ENCODE measurements around the gene SPP1.

Gene SPP1

GRCh38 chr4:88008122-88008742 lies 32.7 kb downstream of the SPP1 start:
- no peaks in the 10 kb centered on the region for H3K9me3 Mint-ChIP-seq
- no peaks in the 10 kb centered on the region for H3K36me3 Mint-ChIP-seq (ENCODE audit: low read depth)

GRCh38 chr4:88008743-88009171 lies 33.2 kb downstream of the SPP1 start:
- H3K27ac Mint-ChIP-seq: peak overlapping the region; percentile 66 to 93 (median 75)
- H3K9me3 Mint-ChIP-seq: no peaks in the 10 kb centered on the region
- H3K4me1 Mint-ChIP-seq: peaks cover 36% of the 10 kb centered on the region
- peak overlapping the region; percentile 94 to 98 (median 97) for H3K4me3 Mint-ChIP-seq
- H3K36me3 Mint-ChIP-seq (ENCODE audit: low read depth): no peaks in the 10 kb centered on the region
- H3K27me3 Mint-ChIP-seq (ENCODE audit: low read depth): peaks cover 6% of the 10 kb centered on the region
- TF ChIP-seq, protein P1, sequence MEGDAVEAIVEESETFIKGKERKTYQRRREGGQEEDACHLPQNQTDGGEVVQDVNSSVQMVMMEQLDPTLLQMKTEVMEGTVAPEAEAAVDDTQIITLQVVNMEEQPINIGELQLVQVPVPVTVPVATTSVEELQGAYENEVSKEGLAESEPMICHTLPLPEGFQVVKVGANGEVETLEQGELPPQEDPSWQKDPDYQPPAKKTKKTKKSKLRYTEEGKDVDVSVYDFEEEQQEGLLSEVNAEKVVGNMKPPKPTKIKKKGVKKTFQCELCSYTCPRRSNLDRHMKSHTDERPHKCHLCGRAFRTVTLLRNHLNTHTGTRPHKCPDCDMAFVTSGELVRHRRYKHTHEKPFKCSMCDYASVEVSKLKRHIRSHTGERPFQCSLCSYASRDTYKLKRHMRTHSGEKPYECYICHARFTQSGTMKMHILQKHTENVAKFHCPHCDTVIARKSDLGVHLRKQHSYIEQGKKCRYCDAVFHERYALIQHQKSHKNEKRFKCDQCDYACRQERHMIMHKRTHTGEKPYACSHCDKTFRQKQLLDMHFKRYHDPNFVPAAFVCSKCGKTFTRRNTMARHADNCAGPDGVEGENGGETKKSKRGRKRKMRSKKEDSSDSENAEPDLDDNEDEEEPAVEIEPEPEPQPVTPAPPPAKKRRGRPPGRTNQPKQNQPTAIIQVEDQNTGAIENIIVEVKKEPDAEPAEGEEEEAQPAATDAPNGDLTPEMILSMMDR (IDR thresholded peaks at IDR 0.05; ENCODE audit: unreplicated experiment in 3 of 3): no peak

More at GRCh38 chr4:88008122-88008742, 32.7 kb downstream of the SPP1 start:
- H3K27ac Mint-ChIP-seq: peak overlapping the region; percentile 66 to 93 (median 75)
- H3K27me3 Mint-ChIP-seq (ENCODE audit: low read depth): peaks cover 6% of the 10 kb centered on the region
- H3K4me3 Mint-ChIP-seq: peak overlapping the region; percentile 94 to 98 (median 97)
- TF ChIP-seq, protein P1 (IDR thresholded peaks at IDR 0.05; ENCODE audit: unreplicated experiment in 3 of 3): no peak
- peaks cover 36% of the 10 kb centered on the region for H3K4me1 Mint-ChIP-seq

GRCh38 chr4:88009871-88010270 lies 34.4 kb downstream of the SPP1 start:
- H3K27me3 Mint-ChIP-seq (ENCODE audit: low read depth): peaks cover 10% of the 10 kb centered on the region
- H3K9me3 Mint-ChIP-seq: no peaks in the 10 kb centered on the region
- no peak overlapping the region for H3K27ac Mint-ChIP-seq
- peaks cover 36% of the 10 kb centered on the region for H3K4me1 Mint-ChIP-seq
- peak overlapping the region in 1 of 3 experiments; percentile 9 for H3K4me3 Mint-ChIP-seq
- TF ChIP-seq, protein P1 (IDR thresholded peaks at IDR 0.05; ENCODE audit: unreplicated experiment in 3 of 3): no peak
- peaks cover under 1% of the 10 kb centered on the region for H3K36me3 Mint-ChIP-seq (ENCODE audit: low read depth)

DNA sequence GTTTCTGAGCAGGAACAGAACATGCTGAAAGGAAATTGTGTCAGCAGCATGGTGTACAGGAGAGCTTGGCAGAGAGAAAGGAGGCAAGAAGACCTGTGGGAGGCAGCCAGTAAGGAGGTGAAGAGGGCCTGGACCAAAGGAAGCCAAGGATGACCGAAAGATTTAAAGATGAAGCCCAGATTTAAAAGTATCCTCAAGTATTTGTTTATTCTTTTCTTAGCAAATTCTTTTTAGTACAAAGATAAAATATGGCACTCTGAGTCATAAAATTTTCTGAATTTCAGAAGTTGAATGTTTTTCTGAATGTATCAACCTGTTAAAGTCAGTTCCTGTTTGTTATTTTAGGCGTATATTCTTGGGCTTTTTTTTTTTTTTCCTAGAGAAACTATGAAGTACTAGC lies 35.5 kb downstream of the SPP1 start:
- Mint-ChIP-seq H3K9me3 (no peaks in the 10 kb centered on the region), H3K27ac (peak overlapping the region in 2 of 3 experiments; percentile 11 to 43), H3K36me3 (ENCODE audit: low read depth) (peaks cover 3% of the 10 kb centered on the region), H3K27me3 (ENCODE audit: low read depth) (peaks cover 10% of the 10 kb centered on the region), H3K4me3 (peak overlapping the region; percentile 59 to 74 (median 62)), H3K4me1 (peaks cover 36% of the 10 kb centered on the region)
- TF ChIP-seq, protein P1 (IDR thresholded peaks at IDR 0.05; ENCODE audit: unreplicated experiment in 3 of 3): no peak

- Mint-ChIP-seq H3K4me1 (peaks cover 34% of the 10 kb centered on the region), H3K36me3 (ENCODE audit: low read depth) (peaks cover 7% of the 10 kb centered on the region), H3K27me3 (ENCODE audit: low read depth) (peaks cover 4% of the 10 kb centered on the region), H3K9me3 (no peaks in the 10 kb centered on the region), H3K27ac (peak overlapping the region in 2 of 3 experiments; percentile 27 to 39), H3K4me3 (no peak overlapping the region)
- TF ChIP-seq, protein P1 (IDR thresholded peaks at IDR 0.05; ENCODE audit: unreplicated experiment in 3 of 3): no peak
These were observed 37.1 kb downstream of the SPP1 start for GRCh38 chr4:88012647-88013046.

DNA sequence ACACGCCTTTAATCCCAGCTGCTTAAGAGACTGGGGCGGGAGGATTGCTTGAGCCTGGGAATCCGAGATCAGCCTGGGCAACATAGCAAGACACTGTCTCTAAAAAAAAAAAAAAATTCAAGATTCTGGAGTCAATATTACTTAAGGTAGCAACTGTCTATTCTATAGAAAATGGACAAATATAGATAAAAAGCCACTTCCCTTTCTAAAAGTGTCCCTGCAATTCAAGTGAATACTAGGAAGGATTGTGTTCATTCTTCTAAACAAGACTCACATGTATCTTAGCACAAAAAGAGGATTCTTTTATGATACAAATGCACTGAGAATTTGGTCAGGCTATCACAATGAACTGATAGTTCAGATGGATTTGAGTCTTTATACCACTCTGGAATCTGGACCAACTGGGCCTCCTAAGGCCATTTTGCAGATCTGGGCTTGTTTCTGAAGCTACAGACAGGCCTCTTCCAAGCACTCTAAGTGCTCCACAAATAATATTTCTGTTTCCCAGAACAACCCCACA lies 38.9 kb downstream of the SPP1 start:
- TF ChIP-seq, protein P1 (IDR thresholded peaks at IDR 0.05; ENCODE audit: unreplicated experiment in 3 of 3): no peak
- Mint-ChIP-seq H3K4me3 (no peak overlapping the region), H3K27ac (no peak overlapping the region), H3K9me3 (no peaks in the 10 kb centered on the region), H3K27me3 (ENCODE audit: low read depth) (peaks cover 4% of the 10 kb centered on the region), H3K4me1 (peaks cover 36% of the 10 kb centered on the region), H3K36me3 (ENCODE audit: low read depth) (peaks cover 12% of the 10 kb centered on the region)

Data from nephron (organoid).